ENCODE results near the gene OR2K2. TPM values are rescaled to one million over a fixed set of nuclear protein-coding genes. Genes with fewer than 3 reads are reported as not detected.

OR2K2 gene
- polyA plus RNA-seq, 1 donor from 2014 or later = not detected

Other genes starting within 250 kb of the OR2K2 start
- gene ECPAS, start 154.2 kb upstream of the OR2K2 start, polyA plus RNA-seq = 10.9 TPM
- 1.5 TPM for gene ZNF483, start 195.0 kb upstream of the OR2K2 start, polyA plus RNA-seq